AG09319 (cell line): ENCODE data around the gene SHC2.

Experiments
- DNase-seq: peaks from one replicate; pipeline ENCODE4 v3.0.0-alpha.2; 2010; ENCODE audit warnings: low read depth; ENCODE audit errors: extremely low read depth
- TF ChIP-seq, protein P1 (sequence below): IDR thresholded peaks from 2 replicates; pipeline ENCODE4 v1.5.1; 2011; ENCODE audit warnings: low read depth, mild to moderate bottlenecking, inconsistent platforms, low read length, moderate library complexity

Gene SHC2, protein sequence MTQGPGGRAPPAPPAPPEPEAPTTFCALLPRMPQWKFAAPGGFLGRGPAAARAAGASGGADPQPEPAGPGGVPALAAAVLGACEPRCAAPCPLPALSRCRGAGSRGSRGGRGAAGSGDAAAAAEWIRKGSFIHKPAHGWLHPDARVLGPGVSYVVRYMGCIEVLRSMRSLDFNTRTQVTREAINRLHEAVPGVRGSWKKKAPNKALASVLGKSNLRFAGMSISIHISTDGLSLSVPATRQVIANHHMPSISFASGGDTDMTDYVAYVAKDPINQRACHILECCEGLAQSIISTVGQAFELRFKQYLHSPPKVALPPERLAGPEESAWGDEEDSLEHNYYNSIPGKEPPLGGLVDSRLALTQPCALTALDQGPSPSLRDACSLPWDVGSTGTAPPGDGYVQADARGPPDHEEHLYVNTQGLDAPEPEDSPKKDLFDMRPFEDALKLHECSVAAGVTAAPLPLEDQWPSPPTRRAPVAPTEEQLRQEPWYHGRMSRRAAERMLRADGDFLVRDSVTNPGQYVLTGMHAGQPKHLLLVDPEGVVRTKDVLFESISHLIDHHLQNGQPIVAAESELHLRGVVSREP

DNA sequence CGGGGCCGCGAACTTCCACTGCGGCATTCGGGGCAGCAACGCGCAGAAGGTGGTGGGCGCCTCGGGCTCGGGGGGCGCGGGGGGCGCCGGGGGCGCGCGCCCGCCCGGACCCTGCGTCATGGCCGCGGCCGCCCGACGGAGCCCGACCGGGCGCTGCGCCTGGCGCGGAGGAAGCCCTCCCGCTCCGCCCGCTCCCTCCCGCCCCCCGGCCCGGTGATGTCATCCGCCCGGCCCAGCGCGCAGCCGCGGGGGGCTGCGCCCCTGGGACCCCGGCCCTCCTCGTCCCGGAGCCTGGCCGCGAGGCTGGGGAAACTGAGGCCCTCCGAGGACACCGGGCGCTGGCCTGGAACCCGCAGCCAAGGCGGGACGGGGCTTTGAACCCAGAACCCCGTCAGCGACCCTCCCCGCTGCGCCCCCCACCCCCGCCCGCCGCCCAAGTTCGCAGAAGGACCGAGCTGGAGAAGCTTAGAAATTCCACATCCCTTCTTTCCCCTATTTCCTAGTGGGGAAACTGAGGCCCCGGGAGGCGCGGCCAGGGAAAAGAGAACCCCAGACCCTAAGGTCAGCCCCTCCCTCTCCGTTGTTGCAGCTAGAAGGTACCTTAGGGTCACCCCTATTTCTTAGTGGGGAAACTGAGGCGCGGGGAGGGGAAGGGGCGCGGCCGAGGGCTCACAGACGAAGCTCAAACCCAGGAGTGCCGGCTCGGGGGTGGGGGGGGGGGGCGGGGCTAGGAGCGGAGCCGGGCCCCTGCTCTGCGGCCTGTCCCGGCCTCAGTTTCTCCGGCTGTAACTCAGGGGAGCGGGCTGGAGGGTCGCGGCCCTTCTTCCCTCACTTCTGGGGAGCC lies at the start of gene SHC2:
Gene SHC2 (minus strand): TSS at position 157 of the 844 bp plus-strand sequence. CDS start 37 bp downstream, at position 120.
- DNase-seq, result no peak

DNA sequence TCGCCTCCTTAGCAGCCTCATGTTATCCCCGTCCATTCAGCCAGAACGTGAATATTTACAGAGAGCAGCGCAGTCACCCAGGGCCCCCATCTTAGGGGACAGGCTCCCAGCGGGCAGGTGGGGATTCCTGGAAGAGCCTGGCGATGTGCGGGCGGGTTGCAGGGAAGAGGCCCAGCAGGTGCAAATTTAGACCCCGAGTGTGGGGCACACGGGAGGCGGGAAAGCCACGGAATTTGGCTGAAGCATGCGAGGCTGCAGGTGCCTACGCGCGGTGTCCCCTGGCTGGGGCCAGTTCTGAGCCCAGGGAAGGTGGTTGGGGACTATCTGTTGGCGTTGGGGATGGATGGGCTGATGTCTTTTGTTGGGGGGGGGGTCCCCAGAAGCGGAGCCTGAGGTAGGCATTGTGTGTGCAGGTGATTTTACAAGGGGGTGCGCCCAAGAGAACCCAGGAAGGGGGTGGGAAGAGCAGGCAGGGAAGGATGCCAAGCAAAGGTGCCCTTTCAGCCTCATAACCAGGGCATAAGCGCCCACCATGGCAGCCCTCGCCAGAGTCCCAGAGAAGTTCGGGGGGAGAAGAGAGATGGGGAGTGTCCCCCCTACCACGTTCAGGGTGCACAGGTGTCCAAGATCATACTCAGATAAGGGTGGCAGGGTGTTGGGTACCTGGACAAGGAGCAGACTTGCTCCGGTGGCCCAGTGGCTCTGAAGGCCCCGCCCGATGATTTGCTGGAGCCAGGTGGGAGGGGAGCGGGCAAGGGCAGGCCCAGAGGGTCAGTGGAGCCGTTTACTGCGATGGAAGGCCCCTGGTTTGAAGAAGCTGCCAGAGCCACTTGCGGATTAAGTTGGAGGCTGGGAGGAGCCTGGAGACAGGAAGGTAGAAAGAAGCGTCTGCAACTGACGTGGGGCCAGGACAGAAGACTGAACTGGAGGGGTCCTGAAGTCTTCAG lies 47.6 kb upstream of the SHC2 start:
- TF ChIP-seq, protein P1, sequence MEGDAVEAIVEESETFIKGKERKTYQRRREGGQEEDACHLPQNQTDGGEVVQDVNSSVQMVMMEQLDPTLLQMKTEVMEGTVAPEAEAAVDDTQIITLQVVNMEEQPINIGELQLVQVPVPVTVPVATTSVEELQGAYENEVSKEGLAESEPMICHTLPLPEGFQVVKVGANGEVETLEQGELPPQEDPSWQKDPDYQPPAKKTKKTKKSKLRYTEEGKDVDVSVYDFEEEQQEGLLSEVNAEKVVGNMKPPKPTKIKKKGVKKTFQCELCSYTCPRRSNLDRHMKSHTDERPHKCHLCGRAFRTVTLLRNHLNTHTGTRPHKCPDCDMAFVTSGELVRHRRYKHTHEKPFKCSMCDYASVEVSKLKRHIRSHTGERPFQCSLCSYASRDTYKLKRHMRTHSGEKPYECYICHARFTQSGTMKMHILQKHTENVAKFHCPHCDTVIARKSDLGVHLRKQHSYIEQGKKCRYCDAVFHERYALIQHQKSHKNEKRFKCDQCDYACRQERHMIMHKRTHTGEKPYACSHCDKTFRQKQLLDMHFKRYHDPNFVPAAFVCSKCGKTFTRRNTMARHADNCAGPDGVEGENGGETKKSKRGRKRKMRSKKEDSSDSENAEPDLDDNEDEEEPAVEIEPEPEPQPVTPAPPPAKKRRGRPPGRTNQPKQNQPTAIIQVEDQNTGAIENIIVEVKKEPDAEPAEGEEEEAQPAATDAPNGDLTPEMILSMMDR, result no peak
- DNase-seq, result no peak

More for the DNA sequence above, at the start of gene SHC2:
- TF ChIP-seq, protein P1, result no peak

DNA sequence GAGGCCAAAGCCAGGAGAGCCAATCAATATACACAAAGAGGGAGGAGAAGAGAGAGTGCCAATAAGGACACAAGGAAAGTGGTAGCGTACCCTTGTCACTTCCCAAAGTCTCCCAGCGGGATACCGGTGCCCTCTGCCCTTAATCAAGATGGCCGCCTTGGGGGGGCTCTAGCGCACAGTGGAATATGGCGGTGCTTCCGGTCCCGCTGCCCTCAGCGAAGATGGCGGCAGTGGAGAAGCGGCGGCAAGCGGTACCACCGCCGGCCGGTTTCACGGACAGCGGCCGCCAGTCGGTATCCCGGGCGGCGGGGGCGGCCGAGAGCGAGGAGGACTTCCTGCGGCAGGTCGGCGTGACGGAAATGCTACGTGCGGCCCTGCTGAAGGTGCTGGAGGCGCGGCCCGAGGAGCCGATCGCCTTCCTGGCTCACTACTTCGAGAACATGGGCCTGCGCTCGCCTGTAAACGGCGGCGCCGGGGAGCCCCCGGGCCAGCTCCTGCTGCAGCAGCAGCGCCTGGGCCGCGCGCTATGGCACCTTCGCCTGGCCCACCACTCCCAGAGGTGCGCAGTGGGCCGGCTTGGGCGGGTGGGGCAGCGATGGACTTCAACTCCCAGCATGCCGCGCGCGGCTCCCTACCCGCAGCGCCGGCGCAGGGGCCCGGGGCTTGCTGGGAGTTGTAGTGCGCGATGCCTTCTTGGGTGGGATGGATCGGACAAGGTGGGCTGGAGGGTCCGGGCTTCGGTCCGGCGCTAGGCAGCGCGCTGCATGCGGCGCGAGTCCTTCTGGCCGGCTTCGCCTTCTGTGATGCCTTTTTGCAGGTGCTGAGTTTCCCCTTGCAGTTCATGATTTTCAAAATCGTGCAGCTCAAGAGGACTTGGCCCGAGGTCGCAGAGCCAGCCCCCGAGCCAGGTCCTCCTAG lies 46.7 kb upstream of the SHC2 start, which contains the start of gene TPGS1:
Gene TPGS1 (plus strand): TSS at position 212 of the 918 bp plus-strand sequence. CDS start 10 bp downstream, at position 222.
- TF ChIP-seq, protein P1, result no peak
- peak; percentile 100 for DNase-seq

DNA sequence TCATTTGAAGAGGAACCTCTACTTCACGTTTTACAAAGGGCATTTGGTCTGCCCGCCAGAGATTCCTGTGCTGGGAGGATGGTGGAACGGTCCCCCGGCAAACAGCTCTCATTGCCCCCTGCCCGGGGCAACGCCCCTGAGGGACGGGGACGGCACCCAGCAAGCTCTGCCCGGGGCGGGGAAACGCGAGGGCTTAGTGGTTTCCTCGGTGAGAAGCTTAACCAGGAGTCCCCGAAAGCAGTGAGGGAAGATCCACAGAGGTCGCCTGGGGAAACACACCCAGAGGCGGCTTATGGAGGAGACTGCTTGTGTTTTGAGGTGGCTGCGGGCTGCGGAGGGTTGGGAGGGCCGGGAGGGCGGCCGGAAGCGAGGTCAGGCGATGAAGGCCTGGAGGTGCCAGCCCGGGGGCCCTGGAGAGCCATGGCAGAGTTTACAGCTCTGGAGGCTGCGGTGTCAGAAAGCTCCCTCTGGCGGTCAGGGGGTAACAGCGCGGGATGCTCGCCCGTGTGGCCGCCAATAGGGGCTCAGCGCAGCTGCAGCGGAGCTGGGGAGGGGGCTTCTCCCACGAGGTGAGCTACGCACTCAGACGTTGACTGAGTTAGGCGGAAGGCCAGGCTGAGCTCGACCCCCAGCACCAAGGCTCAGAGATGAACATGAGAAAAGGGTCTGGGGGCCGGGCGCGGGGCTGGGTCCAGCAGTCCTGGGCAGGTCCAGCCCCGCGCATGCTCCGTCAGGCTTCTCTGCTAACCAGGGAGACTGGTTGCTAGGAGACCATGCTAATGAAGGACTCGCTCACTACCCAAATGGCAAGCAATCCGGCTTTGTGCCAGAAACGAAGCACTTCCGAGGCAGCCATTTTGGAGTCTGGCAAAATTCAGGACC lies 45.8 kb upstream of the SHC2 start:
- DNase-seq, result peak; percentile 80
- TF ChIP-seq, protein P1, result peak; percentile 98

DNA sequence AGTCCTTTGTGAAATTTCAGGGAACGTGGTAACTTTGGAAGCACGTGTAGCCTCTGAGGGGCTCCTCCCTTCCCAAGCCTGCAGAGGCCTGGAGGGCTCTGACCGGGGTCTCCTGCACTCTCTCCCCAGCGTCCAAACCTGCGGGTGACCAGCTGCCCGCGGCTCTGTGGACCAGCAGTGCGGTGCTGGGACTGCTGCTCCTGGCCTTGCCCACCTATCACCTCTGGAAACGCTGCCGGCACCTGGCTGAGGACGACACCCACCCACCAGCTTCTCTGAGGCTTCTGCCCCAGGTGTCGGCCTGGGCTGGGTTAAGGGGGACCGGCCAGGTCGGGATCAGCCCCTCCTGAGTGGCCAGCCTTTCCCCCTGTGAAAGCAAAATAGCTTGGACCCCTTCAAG lies 43.8 kb upstream of the SHC2 start:
- DNase-seq, result no peak
- TF ChIP-seq, protein P1, result no peak
